Measurements from ENCODE around the gene ZNHIT3.
"Not testable (repeated sequence)": the region's sequence is repeated elsewhere in the genome, so short reads cannot be mapped to it uniquely, and the experiment has no call there.

ZNHIT3 gene

DNA sequence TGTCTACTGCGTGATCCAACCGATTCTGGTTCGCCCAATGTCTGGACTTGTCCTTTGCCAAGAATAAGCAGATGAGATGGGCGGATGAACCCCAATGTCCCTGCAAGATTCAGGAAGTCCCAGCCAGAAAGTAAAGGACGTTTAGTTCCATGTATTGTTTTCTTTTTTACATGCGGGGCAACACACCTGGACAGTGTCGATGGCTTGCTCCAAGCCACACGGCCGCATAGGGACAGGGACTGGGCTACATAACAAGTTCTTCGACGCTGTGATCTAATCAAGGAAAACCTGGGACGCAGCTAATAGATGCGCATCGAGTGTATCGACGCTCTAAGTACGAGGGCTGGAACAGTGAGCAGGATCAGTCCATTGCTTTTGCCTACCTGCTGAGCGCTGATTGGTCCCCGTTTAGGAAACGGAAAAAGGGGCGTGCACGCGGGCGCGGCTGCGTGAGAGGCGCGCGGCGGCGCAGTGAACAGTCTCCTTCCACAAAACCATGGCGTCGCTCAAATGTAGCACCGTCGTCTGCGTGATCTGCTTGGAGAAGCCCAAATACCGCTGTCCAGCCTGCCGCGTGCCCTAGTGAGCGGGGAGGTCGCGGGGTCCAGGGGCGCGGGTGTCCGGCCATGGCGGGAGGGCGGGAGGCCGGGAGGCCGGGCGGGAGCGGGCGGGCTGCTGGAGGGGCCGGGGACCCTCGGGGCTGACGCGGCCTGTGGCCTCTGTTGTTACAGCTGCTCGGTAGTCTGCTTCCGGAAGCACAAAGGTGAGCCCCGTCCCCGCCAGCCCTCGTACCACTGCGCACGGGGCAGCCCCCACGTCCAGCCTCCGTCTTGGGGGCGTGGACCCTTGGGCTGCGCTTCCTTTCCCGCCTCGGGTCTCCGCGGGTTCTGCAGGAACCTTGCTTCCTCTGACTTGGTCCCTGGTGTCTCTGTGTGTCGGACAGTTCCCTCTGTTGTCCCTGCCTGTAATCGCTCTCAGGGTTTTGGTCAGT, at the start of gene ZNHIT3:
TSS of gene ZNHIT3 (plus strand) at position 478 of the 991 bp plus-strand sequence. CDS start at position 497, 19 bp downstream.
- DNase-seq = peak; percentile 57 to 82 (median 78)

DNA sequence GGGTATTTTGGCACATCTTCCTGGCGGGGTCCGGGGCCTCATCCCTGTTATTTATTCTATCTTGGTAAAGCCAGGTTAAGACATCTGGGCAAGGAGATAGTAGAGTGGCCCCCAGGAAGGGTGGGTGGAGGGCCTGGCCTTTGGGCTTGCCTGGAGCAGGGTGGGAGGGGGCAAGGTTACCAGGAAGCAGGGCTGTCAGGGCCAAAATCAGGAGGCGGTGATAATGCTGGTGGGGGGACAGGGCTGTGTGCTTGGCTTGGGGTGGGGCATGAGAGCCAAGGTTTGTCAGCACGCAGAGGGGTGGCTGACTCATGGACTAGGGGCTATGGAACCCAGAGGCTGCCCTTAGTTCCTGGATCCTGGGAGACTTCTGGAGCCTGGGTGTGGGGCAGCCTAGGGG, 44.7 kb upstream of the ZNHIT3 start:
- DNase-seq = not testable (repeated sequence)

DNA sequence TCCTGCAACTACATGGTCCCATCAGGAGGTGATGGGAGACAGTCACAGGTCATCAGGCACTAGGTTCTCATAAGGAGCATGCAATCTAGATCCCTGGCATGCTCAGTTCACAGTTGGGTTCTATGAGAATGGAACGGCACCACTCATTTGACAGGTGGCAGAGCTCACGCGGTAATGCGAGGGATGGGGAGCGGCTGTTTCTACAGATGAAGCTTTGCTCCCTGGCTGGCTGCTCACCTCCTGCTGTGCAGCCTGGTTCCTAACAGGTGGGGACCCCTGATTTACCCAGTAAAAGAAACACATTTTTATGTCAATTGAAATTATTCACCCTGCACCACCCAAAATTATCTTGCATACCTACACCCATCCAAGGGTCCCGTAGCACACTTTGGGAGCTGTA, 42.7 kb upstream of the ZNHIT3 start:
- no peak for DNase-seq

DNA sequence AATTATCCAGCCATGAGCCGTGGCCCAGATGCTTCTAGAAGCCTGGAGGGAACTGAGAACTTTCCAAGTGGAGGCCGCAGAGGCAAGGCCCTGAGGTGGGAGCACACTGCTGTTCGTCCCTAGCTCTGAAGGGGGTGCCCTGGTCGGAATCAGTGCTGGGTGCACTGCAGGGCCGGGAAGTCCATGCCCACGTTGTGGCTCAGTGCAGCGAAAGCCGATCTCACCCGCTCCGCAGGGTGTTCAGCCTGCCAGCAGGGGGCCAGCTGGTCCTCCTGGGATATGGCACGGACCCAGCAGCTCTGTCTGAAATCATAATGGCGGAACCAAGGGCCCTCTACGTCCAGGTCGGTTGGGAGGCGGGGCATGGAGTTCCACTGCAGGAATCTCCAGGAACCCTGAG, 36.5 kb upstream of the ZNHIT3 start:
- not testable (repeated sequence) for DNase-seq

DNA sequence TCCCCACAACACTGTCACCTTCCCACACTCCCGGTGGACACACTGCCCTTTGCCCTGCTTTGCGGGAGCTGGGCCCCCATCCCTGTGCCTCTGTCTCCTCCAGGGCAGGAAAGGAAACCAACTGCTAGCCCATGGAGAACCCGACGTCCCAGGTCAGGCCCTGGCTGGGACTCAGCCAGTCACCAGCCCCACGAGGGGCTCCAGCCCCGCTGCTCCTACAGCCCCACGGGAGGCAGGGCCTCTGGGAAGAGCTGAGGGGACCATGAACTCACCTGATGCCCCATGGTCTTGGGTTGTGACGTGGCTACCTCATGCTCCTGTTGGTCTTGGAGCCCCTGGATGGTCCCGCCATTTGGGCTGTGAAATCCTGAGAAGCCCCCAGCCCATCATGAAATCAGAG, 33.6 kb upstream of the ZNHIT3 start:
- DNase-seq = not testable (repeated sequence)

DNA sequence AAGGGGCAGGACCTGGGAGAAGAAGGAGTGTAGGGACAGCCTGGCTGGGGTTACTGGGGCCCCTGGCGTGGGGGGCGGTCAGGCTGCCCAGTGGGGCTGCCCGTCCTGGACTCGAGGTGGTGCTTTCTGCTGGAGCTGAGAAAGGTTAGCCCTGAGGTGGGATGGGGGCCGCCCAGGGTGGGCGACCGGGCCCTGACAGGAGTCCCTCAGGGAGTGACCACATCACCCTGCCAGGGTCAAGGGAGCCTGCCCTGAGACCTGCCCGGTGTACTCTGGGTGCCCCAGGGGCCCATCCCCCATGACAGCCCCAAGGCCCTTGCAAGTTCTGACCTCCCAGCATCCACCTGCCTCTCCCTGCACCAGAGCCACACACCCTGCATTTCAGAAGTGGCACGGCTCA, 28.8 kb upstream of the ZNHIT3 start:
- not testable (repeated sequence) for DNase-seq

DNA sequence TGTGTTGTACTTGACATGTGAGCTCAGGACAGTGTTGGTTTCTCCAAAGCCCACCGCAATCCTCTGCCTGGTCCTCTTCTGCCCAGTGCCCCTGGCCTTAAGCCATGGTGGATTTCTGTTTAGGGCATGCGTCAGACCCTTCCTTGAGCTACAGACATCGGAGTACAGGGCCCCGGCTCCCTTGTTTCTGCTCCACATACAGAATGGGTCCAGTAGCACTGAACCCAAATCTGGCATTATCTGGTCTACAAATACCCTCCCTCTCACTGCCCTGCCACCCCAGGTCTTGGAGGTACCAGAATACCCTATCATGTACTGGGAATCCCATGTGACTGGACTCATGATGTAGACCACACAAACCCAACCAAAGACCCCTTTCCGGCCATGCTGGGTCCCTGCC, 27.4 kb upstream of the ZNHIT3 start:
- no peak for DNase-seq

DNA sequence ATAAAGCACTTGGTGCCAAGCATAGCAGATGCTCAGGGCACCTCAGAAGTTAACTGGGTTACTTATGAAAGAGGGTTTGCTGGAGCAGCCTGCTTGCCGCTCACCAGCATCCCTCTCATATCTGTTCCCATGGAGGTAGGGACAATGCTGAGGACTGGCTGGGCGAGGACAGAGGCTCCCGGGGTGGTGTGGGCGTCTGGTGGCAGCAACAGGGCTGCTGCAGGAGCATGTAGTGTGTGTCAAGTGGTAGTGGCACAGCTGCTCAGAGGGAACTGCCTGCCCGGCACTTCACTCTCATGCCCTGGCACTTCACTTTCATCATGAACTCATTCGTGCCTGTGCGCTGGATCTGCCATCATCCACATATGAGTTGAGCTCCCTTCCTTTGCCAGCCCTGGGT, 26.9 kb upstream of the ZNHIT3 start:
- DNase-seq = no peak

DNA sequence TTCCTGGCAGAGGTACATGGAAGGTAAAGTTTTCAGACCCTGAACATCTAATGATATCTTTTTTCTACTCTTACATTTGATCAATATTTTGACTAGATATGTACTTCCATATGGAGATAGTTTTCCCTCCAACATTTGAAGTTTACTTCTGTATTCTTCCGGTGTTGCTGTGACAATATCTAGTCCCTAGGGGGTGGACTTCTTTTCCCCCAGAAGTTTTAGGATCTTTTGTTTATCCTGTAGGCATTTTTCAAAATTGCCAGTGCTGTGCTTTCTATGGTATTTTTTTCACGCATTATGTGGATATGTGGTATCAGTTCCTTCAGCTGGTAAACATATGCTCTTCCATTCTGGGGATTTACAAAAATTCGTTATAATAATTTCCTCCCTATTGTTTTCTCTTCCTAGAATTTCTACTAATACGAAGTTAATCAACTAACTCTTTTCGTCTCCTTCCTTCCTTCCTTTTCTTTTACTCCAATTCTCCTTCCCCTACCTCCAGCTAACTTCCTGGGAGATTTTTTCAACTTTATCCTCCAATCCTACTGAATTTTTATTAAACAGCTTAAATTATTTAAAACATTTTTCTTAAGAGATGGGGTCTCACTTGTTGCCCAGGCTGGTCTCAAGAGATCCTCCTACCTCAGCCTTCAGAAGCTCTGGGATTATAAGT, 26.1 kb upstream of the ZNHIT3 start:
- no peak for DNase-seq

DNA sequence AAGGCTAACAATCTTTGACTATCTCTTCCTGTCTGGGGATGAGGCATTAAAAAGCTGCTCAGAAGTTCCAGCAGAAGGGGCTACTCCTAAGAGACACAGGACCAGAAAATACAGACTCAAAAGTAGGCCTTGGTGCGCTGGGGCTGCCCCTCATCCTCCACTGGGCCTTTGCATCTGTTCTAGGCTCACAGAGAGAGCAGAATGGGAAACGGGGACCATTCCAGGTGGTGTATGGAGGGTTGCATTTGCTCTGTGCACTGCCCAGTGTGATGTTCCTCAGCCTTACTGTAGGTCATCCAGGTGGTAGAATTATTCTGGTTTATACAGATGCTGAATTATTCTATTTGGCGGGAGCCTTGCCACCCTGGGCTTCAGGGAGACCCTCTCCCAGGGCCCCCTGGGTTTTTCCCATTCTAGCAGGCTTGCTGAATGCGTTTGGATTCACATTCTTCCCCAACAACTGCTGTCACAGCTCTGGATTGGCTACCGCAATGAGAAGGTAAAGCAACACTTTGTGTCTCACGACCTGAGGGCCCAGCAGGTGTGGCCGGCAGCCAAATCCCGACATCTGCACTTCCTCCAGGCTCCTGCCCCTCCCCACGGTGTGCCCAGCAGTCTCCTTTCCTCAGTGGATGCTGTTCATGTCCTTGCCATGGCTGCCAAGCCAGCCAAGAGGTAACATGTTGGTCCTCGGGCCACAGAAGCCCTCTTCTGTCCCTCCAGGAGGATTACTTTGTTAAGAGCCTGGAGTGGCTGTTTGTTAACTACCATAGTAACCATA, 25.0 kb upstream of the ZNHIT3 start:
- no peak for DNase-seq

DNA sequence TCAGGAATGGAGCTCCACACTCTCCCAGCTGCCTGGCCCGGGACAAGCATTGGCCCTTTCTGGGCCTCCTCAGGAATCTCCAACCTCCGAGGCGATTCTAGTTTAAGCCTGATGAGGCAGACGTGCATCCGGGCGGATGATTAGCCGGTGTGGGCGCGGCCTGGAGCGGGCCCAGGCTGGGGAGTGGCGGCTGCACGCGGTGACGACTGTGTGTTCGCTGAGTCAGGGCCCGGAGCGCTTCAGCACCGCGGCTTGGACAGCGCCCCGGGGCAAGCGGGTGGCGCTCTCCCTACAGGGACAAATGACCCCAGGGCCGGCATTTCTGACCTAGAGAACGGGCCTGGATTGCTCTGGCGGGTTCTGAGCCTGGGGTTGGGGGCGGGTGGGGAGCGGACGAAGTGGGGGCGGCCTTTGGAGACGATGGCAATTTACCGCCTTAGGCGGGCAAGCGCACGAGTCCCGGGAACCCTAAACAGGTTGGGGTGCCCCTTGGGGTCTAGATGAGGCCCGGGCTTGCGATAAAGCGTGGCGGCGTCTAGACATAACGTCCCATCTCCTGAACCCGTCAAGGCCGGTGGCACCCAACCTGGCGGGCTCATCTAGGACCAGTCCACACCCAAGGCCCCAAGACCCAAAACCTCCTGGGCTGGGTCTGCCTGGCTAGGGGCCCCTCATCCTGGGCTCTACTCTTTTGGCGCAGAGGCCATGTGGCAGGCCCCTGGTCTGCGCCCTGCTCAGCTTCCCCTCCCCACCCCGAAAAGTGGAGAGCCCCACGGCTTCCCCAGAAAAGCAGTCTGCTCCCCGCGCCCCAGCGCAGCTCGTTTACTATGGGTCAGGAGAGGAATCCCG, 22.3 kb upstream of the ZNHIT3 start:
- DNase-seq = peak in 2 of 4 experiments; percentile 6 to 13

DNA sequence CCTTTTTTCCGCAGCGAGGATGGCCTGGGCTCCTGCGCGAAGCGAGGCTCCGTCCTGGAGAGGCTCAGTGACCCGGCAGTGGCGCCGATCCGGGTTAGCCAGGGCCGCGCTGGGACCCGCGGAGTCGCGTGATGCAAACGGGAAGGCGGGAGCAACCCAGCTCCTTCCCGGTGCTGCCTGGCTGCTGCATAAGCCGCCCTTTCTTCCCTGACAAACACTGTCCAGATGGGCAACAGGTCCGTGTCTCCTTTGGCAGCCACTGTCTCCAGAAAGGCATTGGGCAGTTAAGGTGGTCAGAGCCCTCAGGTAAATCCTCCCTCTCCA, 21.8 kb upstream of the ZNHIT3 start:
- no peak for DNase-seq

DNA sequence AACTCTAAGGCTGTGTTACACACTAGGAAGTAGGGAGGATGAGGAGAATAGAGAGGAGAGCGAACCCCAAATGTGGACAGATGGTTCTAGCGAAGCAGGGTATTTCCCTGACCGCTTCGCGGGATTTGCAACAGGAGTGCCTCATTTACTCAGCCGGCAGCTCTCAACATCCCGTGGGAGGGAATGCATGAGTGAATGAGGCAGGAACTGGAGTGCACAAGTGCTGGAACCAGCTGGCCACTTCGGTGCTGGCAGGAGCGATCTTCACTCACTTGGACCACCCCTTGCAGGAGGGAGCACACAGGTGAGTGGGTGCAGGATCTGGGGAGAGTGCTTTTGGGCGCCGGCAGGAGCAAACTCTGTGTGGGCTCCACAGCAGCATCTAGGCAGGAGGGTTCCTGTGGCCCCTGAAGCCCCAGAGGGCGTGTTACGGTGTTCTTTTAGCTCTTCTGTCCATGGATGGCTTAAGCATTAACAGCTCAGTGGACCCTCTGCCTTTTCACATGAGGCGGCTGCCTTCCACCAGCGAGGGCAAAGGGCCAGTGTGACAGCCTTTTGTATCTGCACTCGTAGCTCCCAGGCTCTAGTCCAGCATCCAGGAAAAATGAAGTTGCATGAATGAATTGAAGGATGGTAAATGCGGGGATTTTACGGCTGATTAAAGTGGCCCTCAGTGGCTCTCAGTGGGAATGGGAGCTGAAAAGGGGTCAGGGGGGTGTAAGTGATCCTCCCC, 17.4 kb upstream of the ZNHIT3 start:
- no peak for DNase-seq

DNA sequence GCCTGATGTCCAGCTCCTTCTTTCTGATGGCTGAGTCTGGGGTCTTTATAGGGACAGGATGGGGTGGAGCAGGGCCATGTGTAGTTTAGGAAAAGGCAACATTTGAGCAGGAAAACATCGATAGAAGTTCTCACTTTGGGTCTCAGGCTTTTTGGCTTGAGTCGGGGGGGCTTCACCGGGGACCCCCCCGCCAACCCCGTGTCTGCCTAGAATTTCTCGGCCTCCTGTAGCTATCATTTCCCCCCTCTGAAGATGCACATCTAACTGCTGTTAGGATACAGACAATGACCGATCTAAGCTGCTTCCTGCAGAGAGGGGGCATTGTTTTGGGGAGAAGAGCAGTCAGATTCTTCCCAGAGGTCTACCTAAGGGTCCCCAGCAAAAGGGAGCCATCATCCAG, 16.7 kb upstream of the ZNHIT3 start:
- DNase-seq = no peak

DNA sequence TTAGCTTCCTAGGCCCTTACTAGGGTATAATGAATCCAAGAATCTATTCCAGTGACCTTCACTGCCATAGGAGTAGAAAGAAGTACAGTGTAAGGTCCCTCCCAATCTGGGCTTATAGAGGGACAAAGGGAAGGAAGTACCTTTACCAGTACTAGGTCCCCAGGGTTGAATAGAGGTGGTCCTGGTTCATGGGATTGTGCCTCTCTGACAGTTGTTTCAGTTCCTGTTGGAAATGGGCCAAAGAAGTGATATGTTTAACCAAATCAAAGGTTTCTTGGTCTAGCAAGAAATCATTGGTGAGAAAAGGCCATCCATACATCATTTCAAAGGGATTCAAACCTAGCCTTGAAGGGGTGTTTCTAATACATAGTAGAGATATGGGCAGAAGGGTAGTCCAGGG, 16.0 kb upstream of the ZNHIT3 start:
- no peak for DNase-seq

DNA sequence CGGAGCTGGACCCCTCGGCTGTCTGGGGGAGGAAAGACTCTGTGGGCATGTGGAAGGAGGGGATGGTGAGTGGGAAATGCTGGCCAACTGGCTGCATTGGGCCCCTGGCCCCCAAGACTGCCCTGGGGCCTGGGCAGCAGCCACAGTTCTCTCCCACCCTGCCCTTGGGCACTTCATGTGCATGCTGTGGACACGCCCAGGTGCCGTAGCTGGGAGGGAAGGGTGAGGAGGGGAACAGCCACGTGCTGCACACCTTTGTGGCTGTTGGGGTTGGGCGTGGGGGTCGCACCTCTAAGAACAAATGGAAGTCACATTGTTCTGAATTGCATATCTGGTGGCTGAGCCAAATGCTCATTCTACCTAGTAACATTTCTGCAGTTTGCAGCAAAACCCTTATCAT, 11.9 kb upstream of the ZNHIT3 start:
- DNase-seq = no peak

DNA sequence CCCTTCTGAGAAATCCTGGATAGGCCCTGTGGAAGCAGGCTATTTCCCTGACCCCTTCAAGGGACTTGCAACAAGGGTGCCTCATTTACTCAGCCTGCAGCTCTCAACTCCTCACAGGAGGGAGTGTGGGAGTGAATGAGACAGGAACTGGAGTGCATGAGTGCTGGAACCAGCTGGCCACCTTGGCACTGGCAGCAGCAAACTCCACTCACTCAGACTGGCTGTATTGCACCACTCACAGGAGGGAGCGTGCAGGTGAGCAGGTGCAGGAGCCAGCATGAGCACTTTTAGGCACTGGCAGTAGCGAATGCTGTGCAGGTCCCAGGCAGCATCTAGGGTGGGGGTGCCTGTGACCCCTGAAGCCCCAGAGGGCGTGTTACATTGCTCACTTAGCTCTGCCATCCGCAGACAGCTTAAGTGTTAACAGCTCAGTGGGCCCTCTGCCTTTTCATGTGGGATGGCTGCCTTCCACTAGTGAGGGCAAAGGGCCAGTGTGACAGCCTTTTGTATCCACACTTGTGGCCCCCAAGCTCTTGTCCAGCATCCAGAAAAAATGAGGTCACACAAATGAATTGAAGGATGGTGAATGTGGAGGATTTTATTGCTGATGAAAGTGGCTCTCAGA, 11.0 kb upstream of the ZNHIT3 start:
- DNase-seq = no peak

DNA sequence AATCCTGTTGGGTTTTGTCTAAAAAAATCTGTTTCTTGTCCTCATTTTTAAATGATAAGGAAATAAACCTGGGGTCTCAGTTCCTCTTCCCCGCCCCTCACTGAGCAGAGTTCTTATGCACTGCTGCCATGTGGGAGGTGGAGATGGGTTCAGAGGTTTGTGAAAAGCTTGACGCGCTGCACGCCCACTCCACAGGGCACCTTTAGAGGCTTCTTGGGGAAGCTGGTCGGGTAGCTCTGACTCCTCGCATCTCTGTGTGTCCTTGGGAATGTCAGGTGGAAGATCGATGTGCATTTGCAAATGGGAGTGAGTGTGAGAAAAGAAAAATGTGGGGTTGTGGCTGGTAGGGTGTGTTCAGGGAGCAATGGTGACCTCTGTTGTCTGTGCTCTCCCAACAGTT, 4.7 kb upstream of the ZNHIT3 start:
- no peak for DNase-seq

DNA sequence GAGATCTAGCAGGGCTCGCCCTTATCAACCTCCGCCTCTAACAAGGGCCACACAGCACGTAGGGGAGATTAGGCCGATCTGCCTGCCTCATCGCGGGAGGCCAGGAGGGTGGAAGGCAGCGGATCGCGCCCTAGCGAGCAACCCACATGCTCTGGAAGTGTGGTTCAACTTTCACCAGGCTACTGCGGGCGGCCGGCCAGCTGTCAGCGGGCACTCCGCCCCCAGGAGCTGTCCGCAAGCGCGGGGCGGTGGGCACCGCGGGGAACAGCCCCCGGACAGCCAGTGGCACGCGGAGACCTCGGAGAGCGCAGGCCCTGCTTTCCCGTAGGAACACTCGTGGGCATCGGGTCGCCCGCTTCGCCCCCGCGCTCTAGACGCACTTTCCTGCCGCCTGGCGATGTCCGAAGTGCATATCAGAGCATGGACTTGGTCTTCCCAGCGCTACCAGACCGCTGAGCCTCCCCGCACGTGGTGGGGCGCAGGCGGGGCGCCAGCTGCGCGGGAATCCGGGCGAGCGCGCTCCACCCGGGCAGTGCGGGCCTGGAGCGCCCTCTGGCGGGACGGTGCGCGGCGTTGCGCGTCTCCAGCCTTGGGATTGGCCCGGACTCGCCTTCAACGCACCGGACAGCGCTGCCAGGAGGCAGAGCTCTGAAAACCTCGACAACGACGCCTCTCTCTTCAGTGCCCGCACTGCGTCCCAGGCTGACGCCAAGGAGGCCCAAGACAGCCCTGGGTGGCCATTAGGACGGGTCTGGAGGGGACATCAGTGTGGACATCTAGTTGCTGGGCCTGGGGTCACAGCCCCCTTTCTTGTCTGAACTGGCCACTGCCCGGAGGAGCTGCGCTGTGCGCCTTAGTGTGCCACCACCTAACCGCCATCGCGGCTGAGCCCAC, 3.6 kb upstream of the ZNHIT3 start:
- DNase-seq = peak; percentile 55 to 76 (median 66)

DNA sequence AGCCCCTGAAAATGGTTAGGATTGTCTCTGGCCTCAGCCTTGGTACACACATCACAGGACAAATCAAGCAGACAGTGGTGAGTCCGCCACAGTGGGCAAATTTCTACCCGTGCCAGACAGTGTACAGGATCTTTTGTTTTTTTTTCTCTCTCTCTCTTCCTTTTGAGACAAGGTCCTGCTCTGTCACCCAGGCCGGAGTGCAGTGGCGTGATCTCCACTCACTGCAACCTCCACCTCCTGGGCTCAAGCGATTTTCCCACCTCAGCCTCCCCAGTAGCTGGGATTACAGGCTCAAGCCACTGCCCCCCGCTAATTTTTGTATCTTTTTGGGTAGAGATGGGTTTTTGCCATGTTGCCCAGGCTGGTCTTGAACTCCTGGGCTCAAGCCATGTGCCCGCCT, 2.5 kb upstream of the ZNHIT3 start:
- not testable (repeated sequence) for DNase-seq
